GM23248 (cell line): ENCODE measurements around the gene CCT5.

Source experiments
- EZH2 ChIP-seq: fragments of 200-600 bp; sonication (generic); IDR thresholded peaks from 2 replicates; pipeline ENCODE4 v1.6.1; 2018; ENCODE audit warnings: antibody characterized with exemption, mild to moderate bottlenecking; ENCODE audit not compliant: insufficient read depth, poor library complexity, severe bottlenecking
- EZH2phosphoT487 ChIP-seq: fragments of 200-600 bp; sonication (generic); IDR thresholded peaks from 2 replicates; pipeline ENCODE4 v1.6.1; 2018; ENCODE audit warnings: antibody characterized with exemption, moderate library complexity, mild to moderate bottlenecking, low read depth; ENCODE audit not compliant: insufficient read depth

DNA sequence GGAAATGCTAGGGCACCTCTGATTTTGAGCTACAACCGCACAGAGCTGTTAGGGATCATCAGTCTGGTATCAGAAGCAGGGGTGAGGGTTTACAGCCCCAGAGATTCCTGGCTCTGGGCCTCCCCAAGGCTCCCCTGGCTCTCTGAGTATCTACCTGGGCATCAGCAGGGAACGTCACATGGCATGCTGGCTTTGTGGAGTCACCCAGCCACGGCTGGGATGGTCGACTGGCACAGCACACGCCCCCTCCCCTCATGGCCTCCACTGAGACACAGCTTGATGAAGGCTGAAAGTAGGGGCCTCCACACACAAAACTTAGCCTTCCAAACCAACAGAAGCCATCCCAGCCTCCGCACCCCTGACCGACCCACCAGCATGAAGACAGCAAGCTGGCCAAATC lies 17.1 kb upstream of the CCT5 start:
- TF ChIP-seq EZH2 = no peak
- no peak for TF ChIP-seq EZH2phosphoT487
